Left kidney (tissue), 1 donor: ENCODE data around the gene METTL27. TPM values are rescaled to one million over a fixed set of nuclear protein-coding genes. Genes with fewer than 3 reads are reported as not detected.

Experiments
- polyA plus RNA-seq: library from polyadenylated mRNA; unstranded; fragments of 120-200 nt; gene quantifications from one replicate; pipeline ENCODE4 v1.2.1, GENCODE V29; 2013; ENCODE audit not compliant: insufficient read length

METTL27 gene
- polyA plus RNA-seq, 1 donor: 5.1 TPM

Other genes with a start within 250 kb of the METTL27 start
- 4.8 TPM for gene MLXIPL, start 218.0 kb downstream of the METTL27 start, polyA plus RNA-seq
- 9.4 TPM for gene VPS37D, start 174.7 kb downstream of the METTL27 start, polyA plus RNA-seq
- 9.5 TPM for gene DNAJC30, start 159.1 kb downstream of the METTL27 start, polyA plus RNA-seq
- 96.6 TPM for gene BUD23, start 158.9 kb downstream of the METTL27 start, polyA plus RNA-seq
- 8.0 TPM for gene STX1A, start 122.8 kb downstream of the METTL27 start, polyA plus RNA-seq
- 26.9 TPM for gene ABHD11, start 103.7 kb downstream of the METTL27 start, polyA plus RNA-seq
- gene CLDN3, start 72.2 kb downstream of the METTL27 start, polyA plus RNA-seq: 21.7 TPM
- 56.5 TPM for gene CLDN4, start 11.5 kb downstream of the METTL27 start, polyA plus RNA-seq
- 0.27 TPM for gene TMEM270, start 18.6 kb upstream of the METTL27 start, polyA plus RNA-seq
- 46.4 TPM for gene ELN, start 185.7 kb upstream of the METTL27 start, polyA plus RNA-seq
- 21.7 TPM for gene LIMK1, start 241.3 kb upstream of the METTL27 start, polyA plus RNA-seq